CD4-positive, alpha-beta T cell treated with Interleukin-15 for 1 hour (primary cell): ENCODE data around the gene FABP3.

ENCODE experiments used
- DNase-seq: peaks from one replicate; pipeline ENCODE4 v3.0.0-alpha.2; 2020

Gene FABP3

DNA sequence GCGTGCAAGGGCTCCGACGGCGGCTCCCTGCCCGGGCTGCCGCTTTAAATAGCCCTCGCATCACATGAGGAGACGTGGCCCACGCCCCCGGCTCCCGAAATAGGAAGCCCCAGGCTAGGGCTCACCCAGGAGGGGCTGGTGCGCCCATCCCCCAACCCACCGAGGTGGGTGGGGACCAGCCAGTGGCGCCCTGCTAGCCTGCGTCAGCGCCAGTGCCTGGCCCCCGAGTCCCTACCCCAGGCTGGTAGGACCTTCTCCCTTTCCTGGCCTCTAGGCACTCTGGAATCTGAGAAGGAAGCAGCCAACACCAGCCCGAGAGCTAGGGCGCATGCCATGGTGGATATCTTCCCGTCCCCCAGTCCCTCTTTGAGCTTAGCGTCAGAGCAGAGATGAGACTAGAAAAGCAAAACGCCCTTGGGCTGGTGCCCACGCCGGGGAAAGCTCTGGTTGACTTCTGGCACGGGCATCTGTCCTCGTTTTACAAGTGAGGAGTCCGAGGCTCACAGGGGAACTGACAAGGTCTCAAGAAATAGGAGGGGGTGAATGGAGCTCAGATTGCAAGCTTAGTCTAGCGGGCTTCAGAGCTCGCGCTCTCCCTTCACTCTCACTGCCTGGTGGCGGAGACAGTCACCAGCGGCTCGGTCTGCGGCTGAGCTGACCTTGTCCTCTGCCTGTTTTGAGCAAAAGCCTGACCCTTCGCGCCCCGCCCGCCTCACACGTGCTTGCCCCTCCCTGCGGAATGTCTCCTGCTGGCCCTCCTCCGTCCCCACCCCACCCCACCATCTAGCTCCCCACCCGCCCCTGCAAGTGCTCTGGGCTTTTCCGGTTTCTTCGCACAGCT, at the start of gene FABP3:
TSS of gene FABP3 (minus strand) at position 21 of the 841 bp plus-strand sequence. CDS start 62 bp downstream, outside the sequence.
- DNase-seq: no peak

- DNase-seq: no peak
These were observed 48.6 kb upstream of the FABP3 start for GRCh38 chr1:31421371-31422040.

DNA sequence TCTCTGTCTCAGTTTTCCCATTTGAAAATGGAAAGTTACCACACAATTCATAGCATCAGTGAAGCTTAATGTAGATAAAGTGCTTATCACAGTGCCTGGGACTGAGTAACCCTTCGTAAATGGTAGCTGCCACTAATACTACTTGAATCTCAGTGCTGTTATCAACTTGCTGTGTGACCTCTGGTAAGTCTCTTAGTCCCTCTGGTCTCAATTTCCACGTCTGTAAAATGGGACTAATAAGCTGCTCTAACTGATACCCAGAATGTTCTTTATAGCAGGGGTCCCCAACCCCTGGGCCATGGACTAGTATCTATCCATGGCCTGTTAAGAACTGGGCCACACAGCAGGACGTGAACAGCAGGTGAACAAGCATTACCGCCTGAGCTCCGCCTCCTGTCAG, 47.8 kb upstream of the FABP3 start:
- no peak for DNase-seq

DNA sequence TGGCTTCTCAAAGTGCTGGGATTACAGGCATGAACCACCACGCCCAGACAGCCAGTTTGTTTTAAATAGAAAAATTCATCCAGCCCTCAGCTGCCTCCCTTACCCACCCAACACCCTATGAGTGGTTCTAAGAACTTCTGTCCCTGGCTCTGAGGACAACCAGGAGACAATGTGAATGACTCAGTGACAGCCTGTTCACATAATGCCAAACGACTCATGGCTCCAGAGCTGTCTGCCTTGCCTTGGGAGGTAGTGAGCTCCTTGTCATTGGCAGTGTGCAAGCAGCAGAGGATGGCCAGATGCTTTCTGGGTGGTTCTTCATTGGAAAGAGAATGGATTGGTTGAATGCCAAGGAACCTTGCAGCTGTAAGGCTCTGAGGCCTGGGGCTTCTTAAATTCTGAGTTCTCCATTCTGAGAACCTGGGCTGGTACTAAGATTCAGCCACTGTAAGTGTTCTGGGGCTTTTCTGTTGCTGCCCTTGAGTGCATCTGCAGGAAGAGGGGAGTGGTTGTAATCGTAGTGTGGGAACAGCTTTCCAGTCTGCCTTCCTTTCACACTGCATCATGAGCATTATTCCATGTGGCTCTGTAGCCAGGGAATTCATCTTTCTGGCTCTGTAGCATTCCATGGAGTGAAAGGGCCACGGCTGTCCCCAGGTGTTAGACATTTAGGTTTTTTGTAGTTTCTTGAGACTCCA, 45.9 kb upstream of the FABP3 start:
- no peak for DNase-seq

DNA sequence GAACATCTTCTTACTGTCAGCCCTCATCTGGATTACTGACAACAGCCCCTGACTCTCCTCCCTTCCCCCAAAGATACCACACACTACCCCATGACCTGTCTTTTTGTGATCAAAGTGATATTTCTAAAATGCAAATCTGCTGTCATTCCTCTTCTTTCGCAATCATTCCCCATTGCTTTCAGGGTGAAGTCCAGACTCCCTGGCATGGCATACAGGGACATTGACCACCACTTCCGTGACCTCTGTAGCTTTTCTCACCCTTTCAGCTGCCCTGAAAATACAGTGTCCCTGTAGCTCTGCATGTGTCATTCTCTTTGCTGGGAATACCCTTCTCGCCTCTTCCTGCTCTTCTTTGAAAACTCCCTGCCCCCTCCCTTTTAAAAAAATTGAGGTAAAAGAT, 44.3 kb upstream of the FABP3 start:
- DNase-seq: no peak

DNA sequence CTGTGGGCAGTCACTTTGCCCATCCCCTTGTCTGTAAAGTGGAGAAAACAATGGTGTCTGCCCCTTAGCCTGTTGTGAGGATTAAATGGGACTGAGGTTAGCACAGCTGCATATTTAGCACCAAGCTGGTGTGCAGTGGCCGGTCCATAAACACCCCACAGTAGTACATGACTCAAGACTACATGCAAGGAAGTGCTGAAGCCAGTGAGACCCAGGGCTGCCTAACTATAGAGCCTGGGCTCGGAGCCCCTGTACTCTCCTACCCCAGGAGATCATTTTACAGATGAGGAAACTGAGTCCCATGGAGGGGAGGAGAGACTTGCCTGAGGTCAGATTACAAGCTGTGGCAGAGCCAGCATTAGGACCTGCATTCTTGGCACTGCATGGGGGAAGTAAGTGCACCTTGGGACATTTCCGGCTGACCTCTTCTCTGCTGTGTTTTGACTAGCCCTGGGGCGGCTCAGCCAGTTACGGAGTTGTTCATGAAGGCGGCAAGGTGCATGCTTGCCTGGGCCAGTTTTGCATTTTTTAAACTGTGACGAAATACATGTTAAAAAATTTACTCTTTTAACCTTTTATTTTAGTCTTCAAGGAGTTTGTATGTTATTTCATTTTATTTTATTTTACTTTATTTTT, 43.3 kb upstream of the FABP3 start:
- DNase-seq: no peak

GRCh38 chr1:31415658-31416057, 42.8 kb upstream of the FABP3 start:
- DNase-seq: no peak

DNA sequence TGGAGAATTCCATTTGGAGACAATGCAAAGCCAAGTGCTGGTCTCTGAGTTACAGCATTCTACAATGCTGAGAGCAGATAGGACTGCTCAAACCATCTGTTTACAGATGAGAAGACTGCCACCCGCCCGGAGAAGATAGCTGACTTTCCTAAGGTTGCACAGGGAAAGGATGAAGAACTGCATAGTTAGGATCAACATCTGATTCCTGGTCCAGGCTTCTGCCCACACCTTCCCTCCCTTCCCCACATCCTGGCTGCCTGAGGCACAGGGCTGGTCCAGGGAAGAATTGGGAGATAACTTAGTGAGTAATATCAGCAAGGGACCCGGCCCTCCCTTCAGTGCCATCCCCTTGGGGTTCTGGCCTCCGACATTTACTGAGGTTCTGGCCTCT, 42.1 kb upstream of the FABP3 start:
- no peak for DNase-seq

DNA sequence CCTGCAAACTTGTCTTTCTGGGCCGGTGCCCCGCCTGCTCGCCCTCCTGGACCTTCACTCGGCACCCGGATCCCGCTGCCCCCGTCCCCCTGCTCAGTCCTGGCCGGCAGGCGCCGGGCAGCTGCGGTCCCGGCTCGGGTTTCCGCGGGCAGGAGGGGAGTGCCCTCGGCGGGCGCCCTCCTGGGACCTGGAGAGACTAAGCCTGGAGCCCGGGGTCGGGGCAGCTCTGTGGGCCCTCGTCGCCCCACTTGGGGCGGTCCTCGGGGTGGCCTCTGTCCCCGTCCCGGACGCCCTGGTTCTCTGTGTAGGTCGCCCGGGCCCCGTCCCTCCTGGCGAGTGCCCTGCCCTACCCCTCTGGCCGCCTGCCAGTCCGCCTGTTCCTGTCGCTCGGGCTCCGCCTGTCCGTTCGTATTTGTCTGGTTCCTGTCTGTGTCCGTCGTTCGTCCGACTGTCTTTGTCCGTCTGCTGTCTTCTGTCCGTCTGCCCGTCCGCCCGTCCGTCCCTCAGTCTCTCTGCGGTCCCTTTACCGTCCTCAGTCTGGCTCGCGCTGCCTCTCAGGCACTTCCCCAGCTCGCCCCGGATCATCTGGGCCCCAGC, 40.6 kb upstream of the FABP3 start:
- DNase-seq: peak; percentile 35

DNA sequence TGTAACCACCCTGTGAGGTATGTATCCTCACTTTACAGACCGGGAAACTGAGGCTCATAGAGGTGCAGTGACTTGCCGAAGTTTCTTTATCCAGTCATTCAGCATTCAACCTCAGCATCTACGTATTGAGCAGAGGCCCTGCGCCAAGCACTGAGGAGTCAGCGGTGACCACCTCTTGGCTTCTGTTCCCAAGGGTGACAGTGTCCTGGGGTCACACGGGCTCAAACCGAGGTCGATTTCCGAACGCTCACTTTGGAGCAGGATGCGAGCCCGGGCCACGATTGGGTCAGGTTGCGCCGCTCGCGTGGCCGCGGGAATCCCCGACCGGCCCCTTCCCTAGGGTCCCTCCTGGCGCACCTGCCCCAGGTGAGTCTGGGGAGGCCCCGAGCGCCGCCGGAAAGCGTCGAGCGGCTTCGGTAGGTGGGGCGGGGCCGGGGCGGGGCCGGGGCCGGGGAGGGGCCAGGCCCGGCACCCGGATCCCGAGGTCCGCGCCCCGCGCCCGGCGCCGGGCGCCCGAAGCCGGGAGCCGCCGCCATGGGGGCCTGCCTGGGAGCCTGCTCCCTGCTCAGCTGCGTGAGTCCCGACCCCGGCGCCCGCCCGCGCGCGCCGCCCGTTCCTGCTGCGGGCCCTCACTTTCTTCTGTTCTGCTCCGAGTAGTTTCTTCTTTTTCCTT, 40.0 kb upstream of the FABP3 start, which contains the start of gene SERINC2:
TSS of gene SERINC2 (plus strand) at position 482 of the 673 bp plus-strand sequence. CDS start at position 535, 53 bp downstream.
- DNase-seq: no peak

GRCh38 chr1:31412205-31412604, 39.3 kb upstream of the FABP3 start:
- no peak for DNase-seq

- DNase-seq: no peak
These were observed 38.0 kb upstream of the FABP3 start for GRCh38 chr1:31410871-31411270.

DNA sequence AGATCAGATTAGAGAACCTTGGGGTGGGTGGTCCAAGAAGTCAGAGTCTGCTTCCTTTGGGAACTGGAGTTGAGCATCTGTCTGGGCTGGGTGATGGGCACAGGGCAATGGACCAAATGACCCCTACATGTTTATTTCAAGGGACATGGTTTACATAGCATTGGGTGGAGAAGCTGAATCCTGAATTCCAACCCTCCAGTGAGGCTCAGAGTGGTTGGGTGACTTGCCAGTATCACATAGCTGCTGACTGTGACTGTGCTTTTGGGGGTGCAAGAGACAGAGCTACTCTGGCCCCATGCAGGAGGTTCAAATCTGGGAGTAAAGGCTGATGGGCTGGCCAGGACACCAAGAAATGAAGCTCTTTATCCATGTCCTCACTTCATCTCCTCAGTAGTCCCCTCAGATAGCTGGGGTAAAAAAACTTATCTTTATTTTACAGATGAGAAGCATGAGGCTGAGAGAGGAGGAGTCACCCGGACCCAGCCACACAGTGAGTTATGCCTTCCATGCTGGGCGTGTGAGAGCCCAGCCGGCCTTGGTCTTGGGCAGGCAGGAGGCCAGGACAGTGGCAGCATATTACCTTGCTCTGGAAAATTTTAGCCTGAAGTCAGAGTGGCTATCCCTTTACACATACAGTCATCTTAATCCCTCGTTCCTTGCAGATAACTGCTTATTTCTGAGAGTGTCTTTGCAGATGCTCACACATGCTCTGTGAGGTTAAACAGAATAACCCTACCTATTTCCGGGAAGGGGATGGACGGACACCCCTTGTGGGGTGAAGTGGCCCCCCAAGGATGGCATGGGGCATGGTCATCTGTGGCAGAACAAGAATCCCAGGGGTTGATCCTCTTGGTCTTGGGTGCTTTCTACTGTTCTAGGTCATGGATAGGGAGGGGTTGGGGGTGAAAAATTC, 37.3 kb upstream of the FABP3 start:
- no peak for DNase-seq

DNA sequence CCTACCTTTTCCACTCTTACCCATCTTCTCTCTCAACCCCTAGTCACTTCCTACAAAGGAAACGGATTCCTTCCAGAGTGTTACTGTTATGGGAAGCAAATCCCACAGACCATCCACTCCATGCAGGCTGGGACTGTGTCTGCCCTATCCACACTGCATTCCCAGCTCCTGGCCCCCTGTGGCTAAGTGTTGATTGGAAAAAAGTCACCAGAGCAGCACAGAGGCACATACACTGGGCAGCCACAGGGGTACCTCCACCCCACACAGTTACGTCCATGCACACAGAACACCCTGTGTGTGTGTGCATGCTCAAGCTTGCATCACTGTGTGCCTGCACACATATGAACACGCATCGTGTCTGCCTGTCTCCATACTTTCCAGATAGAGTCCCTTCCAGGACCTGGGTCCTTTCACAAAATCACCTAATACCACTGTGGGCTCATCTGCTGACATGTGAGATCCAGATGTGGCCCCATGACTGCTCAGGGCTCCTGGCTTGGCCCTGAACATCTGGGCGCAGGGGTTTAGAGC, 36.0 kb upstream of the FABP3 start:
- DNase-seq: no peak

- no peak for DNase-seq
These were observed 34.3 kb upstream of the FABP3 start for GRCh38 chr1:31407029-31407626.

GRCh38 chr1:31405578-31406245, 32.8 kb upstream of the FABP3 start:
- no peak for DNase-seq

- no peak for DNase-seq
These were observed 28.4 kb upstream of the FABP3 start for GRCh38 chr1:31401241-31401640.

DNA sequence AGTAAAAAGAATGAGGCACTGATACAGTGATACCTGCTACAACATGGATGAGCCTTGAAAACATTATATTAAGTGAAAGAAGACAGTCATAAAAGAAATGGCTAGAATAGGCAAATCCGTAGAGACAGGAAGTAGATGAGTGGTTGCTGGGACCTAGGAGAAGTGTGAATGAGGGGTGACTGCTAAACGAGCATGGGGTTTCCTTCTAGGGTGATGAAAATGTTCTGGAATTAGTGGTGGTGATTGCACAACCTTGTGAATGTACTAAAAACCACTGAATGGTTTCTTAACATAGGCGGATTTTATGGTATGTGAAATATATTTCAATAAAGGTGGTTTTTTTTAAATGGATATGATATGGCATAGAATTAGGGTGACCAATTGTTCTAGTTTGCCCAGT, 27.5 kb upstream of the FABP3 start:
- DNase-seq: no peak

DNA sequence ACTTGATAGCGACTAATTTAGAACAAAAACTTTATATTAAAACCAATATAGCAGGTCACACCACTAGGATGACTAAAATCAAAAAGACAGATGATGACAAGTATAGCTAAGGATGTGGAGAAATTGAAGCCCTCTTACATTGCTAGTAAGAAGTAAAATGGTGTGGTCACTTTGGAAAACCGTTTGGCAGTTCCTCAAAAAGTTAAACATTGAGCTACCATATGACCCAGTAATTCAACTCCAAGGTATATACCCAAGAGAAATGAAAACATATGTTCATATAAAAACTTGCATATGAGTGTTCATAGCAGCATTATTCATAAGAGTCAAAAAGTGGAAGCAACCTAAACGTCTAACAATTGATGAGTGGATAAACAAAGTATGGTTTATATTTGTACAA, 27.1 kb upstream of the FABP3 start:
- DNase-seq: no peak

DNA sequence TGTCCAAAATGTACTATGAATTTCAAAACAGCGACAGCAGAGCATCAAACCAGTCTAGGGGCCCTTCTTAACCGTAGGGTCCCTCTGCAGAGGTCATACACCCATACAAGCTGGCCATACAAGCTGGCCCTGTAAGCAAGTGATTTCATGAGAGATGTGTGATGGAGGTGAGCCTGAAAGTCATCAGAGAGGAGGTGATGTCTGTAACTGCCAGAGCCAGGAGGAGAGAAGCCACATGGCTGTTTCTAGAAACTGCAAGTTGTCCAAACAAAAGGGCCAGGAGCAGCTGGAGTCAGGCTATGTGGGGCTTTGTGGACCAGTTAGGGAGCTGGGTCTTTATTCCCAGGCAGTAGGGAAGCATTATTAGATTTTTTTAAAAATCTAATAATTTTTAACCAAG, 25.4 kb upstream of the FABP3 start:
- DNase-seq: no peak
